Measurements from ENCODE around the gene ARHGAP15. TPM values are rescaled to one million over a fixed set of nuclear protein-coding genes. Genes with fewer than 3 reads are reported as not detected.

The ARHGAP15 gene
- total RNA-seq, 1 experiment from 2014 or later, result not detected

DNA sequence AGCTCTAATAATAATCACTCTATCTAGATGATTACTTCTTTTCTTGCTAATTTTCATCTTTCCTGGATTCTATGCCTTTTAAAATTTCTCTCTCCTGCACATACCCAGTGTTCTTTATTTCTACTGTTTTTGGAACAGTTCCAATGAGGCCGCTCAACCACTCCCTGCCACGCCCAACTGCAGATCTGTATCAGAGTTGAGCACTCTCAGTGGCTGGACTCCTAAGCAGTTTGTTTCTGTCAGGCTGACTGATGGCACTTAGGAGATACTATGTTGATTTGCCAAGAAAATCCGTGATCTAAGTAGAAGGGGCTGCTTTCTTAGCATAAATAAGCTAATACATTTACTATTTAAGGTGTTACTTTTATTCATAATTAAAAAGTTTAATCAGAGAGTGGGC is 192.8 kb downstream of the ARHGAP15 start:
- ChIA-PET CTCF (no interaction called here), POLR2A (ENCODE audit: unreplicated experiment) (no interaction called here)
- Histone ChIP-seq H4K20me1 (ENCODE audit: insufficient read depth) (no peaks in the 10 kb centered on the region), H3K4me3 (no peak overlapping the region), H3K79me2 (ENCODE audit: low read depth) (no peaks in the 10 kb centered on the region), H3K4me1 (replicated peaks; ENCODE audit: insufficient read depth) (no peaks in the 10 kb centered on the region), H3K36me3 (ENCODE audit: low read depth) (no peaks in the 10 kb centered on the region), H3K9me3 (ENCODE audit: insufficient read depth, low read depth) (no peaks in the 10 kb centered on the region), H3K27me3 (ENCODE audit: insufficient read depth, low read depth) (no peaks in the 10 kb centered on the region), H3F3A (ENCODE audit: insufficient read depth, low read depth) (no peaks in the 10 kb centered on the region), H3K27ac (no peak overlapping the region), H2AFZ (no peak overlapping the region), H3K4me2 (no peak overlapping the region), H3K9me2 (ENCODE audit: insufficient read depth) (no peaks in the 10 kb centered on the region)
- intact Hi-C loops (cut with micrococcal nuclease; ENCODE audit: unreplicated experiment), result no loop called here
- TF ChIP-seq, protein P1, sequence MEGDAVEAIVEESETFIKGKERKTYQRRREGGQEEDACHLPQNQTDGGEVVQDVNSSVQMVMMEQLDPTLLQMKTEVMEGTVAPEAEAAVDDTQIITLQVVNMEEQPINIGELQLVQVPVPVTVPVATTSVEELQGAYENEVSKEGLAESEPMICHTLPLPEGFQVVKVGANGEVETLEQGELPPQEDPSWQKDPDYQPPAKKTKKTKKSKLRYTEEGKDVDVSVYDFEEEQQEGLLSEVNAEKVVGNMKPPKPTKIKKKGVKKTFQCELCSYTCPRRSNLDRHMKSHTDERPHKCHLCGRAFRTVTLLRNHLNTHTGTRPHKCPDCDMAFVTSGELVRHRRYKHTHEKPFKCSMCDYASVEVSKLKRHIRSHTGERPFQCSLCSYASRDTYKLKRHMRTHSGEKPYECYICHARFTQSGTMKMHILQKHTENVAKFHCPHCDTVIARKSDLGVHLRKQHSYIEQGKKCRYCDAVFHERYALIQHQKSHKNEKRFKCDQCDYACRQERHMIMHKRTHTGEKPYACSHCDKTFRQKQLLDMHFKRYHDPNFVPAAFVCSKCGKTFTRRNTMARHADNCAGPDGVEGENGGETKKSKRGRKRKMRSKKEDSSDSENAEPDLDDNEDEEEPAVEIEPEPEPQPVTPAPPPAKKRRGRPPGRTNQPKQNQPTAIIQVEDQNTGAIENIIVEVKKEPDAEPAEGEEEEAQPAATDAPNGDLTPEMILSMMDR (conservative IDR thresholded peaks at IDR 0.05), result no peak
- TF ChIP-seq EZH2 (IDR thresholded peaks at IDR 0.05; ENCODE audit: low read depth), result no peak
- DNase-seq, result peak in 1 of 2 experiments; percentile 6
- no TSS peak for BruUV-seq (replicated peaks)

DNA sequence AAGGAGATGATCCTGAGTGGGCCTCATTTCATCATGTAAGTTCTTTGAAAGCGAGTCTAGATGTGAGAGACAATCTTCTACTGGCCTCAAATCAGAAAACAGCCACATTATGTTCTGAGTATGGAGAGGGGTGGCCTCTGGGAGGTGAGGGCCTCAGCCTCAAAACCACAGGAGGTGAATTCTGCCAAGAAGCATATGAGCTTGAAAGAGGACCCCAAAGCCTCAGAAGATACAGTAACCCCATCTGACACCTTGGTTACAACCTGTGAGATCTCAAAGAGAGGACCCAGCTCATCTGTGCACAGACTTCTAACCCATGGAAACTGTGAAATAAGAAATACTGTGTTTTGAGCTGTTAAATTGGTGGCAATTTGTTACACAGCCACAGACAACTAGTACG is 200.1 kb downstream of the ARHGAP15 start:
- TF ChIP-seq, protein P1 (conservative IDR thresholded peaks at IDR 0.05), result no peak
- no peak for TF ChIP-seq EZH2 (IDR thresholded peaks at IDR 0.05; ENCODE audit: low read depth)
- H3K36me3 ChIP-seq (ENCODE audit: low read depth), result no peaks in the 10 kb centered on the region
- intact Hi-C loops (cut with micrococcal nuclease; ENCODE audit: unreplicated experiment), result no loop called here
- no peak overlapping the region for H3K4me3 ChIP-seq
- H3K4me1 ChIP-seq (replicated peaks; ENCODE audit: insufficient read depth), result no peaks in the 10 kb centered on the region
- H3K4me2 ChIP-seq, result no peak overlapping the region
- POLR2A ChIA-PET (ENCODE audit: unreplicated experiment), result no interaction called here
- no peaks in the 10 kb centered on the region for H3K9me2 ChIP-seq (ENCODE audit: insufficient read depth)
- no peaks in the 10 kb centered on the region for H3K79me2 ChIP-seq (ENCODE audit: low read depth)
- CTCF ChIA-PET, result no interaction called here
- H3K27me3 ChIP-seq (ENCODE audit: insufficient read depth, low read depth), result no peaks in the 10 kb centered on the region
- no peak for DNase-seq
- no peak overlapping the region for H3K27ac ChIP-seq
- H3K9me3 ChIP-seq (ENCODE audit: insufficient read depth, low read depth), result no peaks in the 10 kb centered on the region
- BruUV-seq (replicated peaks), result no TSS peak
- no peaks in the 10 kb centered on the region for H3F3A ChIP-seq (ENCODE audit: insufficient read depth, low read depth)
- H2AFZ ChIP-seq, result no peak overlapping the region
- no peaks in the 10 kb centered on the region for H4K20me1 ChIP-seq (ENCODE audit: insufficient read depth)

DNA sequence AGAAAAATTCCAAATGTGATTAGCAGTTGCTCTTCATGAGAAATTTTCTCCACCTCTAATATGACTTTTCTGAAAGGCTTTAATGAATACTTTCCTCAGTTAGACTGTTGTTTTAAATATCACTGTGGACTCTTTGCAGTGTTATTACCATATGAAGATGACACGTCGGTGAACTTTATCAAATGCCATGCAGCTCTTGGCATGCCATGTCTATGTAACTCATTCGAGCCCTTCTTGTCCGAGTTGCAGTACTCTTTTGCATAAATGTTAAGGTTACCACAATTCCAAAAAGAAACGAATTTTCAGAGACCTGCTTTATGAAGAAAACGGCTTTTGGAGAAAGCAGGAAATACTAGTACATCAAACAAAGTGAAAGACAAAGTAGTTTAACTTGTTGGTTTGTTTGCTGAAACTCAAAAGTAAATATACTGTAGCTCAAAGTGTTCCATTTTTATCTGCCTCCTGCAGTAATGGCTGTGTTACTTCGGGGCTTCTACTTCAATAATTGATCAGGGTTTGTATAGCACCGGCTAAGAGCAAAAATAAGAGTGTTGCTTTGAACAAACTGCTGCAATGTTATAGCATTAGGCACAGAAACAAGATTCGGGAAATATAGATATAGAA is 204.1 kb downstream of the ARHGAP15 start:
- ChIA-PET POLR2A (ENCODE audit: unreplicated experiment) (no interaction called here), CTCF (interaction anchor here (0.6 kb wide), 2 partner anchors 223 to 823 kb away, joined by 3 to 4 read pairs; no protein-coding TSS in a partner anchor)
- Histone ChIP-seq H3K9me3 (ENCODE audit: insufficient read depth, low read depth) (no peaks in the 10 kb centered on the region), H3K27me3 (ENCODE audit: insufficient read depth, low read depth) (no peaks in the 10 kb centered on the region), H3K4me2 (no peak overlapping the region), H3K4me3 (no peak overlapping the region), H3K9me2 (ENCODE audit: insufficient read depth) (no peaks in the 10 kb centered on the region), H4K20me1 (ENCODE audit: insufficient read depth) (no peaks in the 10 kb centered on the region), H2AFZ (no peak overlapping the region), H3K36me3 (ENCODE audit: low read depth) (no peaks in the 10 kb centered on the region), H3K4me1 (replicated peaks; ENCODE audit: insufficient read depth) (no peaks in the 10 kb centered on the region), H3F3A (ENCODE audit: insufficient read depth, low read depth) (no peaks in the 10 kb centered on the region), H3K79me2 (ENCODE audit: low read depth) (no peaks in the 10 kb centered on the region), H3K27ac (no peak overlapping the region)
- TF ChIP-seq, protein P1 (conservative IDR thresholded peaks at IDR 0.05), result no peak
- no peak for TF ChIP-seq EZH2 (IDR thresholded peaks at IDR 0.05; ENCODE audit: low read depth)
- intact Hi-C loops (cut with micrococcal nuclease; ENCODE audit: unreplicated experiment), result no loop called here
- no peak for DNase-seq
- BruUV-seq (replicated peaks), result no TSS peak
